Measurements from ENCODE around the gene CLN6. TPM values are rescaled to one million over a fixed set of nuclear protein-coding genes. Genes with fewer than 3 reads are reported as not detected.

Gene CLN6
- total RNA-seq, 1 donor from 2014 or later: 35.3 TPM

DNA sequence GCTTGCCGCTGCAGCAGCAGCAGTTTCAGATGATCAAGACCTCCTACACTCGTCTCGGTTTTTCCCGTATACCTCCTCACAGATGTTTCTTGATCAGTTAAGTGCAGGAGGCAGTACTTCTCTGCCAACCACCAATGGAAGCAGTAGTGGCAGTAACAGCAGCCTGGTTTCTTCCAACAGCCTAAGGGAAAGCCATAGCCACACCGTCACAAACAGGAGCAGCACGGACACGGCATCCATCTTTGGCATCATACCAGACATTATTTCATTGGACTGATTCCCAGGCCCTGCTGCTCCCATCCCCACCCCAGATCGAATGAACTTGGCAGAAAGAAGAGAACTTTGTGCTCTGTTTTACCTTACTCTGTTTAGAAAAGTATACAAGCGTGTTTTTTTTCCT lies 42.0 kb downstream of the CLN6 start:
- Mint-ChIP-seq H3K27me3 (ENCODE audit: low read depth) (no peaks in the 10 kb centered on the region), H3K27ac (peak overlapping the region; percentile 58)
- DNase-seq (ENCODE audit: low spot score in 2 of 2, unreplicated experiment in 2 of 2): no peak

DNA sequence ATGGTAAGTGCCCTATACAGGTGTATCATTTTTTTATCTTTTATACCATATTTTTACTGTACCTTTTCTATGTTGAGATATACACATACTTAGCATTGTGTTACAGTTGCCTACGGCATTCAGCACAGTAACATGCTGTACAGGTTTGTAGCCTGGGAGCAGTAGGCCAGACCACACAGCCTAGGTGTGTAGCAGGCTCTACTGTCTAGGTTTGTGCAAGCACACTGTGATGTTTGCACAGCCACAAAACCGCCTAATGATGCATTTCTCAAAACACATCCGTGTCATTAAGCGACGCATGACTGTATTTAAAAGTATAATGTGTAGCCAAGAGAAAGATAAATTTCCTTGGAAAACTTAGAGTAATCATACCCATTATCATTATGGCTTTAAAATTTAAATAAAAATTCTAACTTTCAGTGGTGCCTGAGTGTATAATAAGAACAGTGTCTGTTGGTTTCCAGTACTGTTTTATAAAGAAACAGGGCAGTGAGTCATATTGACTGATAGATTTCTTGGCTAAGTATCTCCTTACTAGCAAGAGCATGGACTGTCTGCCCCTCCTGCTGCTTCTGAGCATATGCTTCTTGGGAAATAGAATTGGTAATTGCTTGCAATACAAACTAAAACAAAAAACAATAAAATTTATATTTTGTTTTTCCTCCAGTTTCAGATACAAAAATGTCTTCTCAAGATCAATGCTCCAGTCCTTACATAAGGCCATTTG lies 42.7 kb downstream of the CLN6 start:
- H3K27me3 Mint-ChIP-seq (ENCODE audit: low read depth): no peaks in the 10 kb centered on the region
- no peaks in the 10 kb centered on the region for H3K9me3 Mint-ChIP-seq
- no peak overlapping the region for H3K4me3 Mint-ChIP-seq
- no peak for DNase-seq (ENCODE audit: low spot score in 2 of 2, unreplicated experiment in 2 of 2)
- peaks cover 41% of the 10 kb centered on the region for H3K36me3 Mint-ChIP-seq
- H3K4me1 Mint-ChIP-seq: peaks cover 30% of the 10 kb centered on the region
- no peak overlapping the region for H3K27ac Mint-ChIP-seq
- TF ChIP-seq, protein P1, sequence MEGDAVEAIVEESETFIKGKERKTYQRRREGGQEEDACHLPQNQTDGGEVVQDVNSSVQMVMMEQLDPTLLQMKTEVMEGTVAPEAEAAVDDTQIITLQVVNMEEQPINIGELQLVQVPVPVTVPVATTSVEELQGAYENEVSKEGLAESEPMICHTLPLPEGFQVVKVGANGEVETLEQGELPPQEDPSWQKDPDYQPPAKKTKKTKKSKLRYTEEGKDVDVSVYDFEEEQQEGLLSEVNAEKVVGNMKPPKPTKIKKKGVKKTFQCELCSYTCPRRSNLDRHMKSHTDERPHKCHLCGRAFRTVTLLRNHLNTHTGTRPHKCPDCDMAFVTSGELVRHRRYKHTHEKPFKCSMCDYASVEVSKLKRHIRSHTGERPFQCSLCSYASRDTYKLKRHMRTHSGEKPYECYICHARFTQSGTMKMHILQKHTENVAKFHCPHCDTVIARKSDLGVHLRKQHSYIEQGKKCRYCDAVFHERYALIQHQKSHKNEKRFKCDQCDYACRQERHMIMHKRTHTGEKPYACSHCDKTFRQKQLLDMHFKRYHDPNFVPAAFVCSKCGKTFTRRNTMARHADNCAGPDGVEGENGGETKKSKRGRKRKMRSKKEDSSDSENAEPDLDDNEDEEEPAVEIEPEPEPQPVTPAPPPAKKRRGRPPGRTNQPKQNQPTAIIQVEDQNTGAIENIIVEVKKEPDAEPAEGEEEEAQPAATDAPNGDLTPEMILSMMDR (IDR thresholded peaks at IDR 0.05; ENCODE audit: unreplicated experiment): no peak

More for the DNA sequence above, 42.0 kb downstream of the CLN6 start:
- Mint-ChIP-seq H3K9me3 (no peaks in the 10 kb centered on the region), H3K4me3 (no peak overlapping the region), H3K36me3 (peaks cover 44% of the 10 kb centered on the region), H3K4me1 (peaks cover 33% of the 10 kb centered on the region)
- TF ChIP-seq, protein P1 (IDR thresholded peaks at IDR 0.05; ENCODE audit: unreplicated experiment): no peak

DNA sequence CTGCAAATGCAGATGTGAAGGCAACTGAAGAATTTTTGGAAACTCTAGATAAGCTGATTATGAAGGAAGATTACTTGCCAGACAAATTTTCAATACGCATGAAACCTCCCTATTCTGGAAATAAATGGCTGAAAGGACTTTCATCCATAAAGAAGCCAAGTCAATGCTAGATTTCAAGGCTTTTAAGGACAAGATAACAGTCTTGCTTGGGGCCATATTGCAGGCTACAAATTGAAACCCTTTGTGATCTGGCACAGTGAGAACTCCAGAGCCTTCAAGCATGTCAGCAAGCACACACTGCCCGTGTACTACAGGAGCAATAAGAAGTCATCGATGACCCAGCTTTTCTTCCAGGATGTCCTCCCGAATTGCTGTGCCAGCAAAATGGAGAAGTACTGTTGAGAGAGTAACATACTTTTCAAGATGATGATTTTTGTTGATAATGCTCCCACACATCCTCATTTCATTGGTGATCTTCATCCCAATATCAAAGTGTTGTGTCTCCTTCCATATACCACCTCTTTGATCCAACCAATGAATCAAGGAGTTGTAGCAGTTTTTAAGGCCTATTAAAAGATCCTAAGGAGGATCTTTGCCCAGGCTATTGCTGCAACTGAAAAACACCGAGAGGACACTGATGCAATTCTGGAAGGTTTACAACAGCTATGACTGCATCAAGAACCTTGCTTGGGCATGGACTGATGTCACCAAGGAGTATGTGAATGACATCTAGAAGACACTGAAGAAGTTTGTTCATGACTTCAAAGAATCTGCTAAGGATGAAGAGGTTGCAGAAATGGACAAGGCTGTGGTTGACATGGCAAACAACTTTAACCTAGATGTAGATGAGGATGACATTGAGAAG lies 44.7 kb downstream of the CLN6 start:
- Mint-ChIP-seq H3K36me3 (peaks cover 50% of the 10 kb centered on the region), H3K4me1 (peaks cover 22% of the 10 kb centered on the region), H3K9me3 (no peaks in the 10 kb centered on the region), H3K27ac (peak overlapping the region; percentile 22), H3K4me3 (no peak overlapping the region), H3K27me3 (ENCODE audit: low read depth) (no peaks in the 10 kb centered on the region)
- TF ChIP-seq, protein P1 (IDR thresholded peaks at IDR 0.05; ENCODE audit: unreplicated experiment): no peak
- DNase-seq (ENCODE audit: low spot score in 2 of 2, unreplicated experiment in 2 of 2): no peak

DNA sequence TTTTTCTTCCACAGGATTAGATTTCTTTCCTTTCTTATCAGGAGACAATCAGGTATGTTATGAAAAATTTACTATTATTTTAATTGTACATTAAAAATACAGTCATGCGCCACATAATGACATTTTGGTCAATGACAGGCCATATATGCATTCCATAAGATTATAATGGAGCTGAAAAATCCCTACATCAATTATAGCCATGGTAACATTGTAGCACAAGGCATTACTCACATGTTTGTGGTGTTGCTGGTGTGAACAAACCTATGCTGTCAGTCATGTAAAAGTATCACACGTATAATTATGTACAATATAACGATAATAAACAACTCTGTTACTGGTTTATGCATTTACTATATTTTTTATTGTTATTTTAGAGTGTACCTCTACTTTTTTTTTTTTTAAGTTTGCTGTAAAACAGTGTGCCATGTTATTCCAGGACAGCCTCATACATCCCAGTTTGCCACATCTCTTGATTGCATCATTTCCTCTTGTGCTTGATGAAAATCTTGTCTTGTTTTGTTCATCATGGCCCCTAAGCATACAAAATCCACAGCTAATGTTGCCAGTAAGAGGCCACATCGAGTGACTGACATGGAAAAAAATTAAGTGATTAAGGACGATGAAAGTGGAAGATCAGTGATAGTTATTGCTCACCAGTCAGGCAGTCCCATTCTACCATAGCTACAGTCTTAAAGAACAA lies 45.8 kb downstream of the CLN6 start:
- TF ChIP-seq, protein P1 (IDR thresholded peaks at IDR 0.05; ENCODE audit: unreplicated experiment): no peak
- H3K27me3 Mint-ChIP-seq (ENCODE audit: low read depth): no peaks in the 10 kb centered on the region
- H3K36me3 Mint-ChIP-seq: peaks cover 42% of the 10 kb centered on the region
- DNase-seq (ENCODE audit: low spot score in 2 of 2, unreplicated experiment in 2 of 2): no peak
- H3K4me3 Mint-ChIP-seq: no peak overlapping the region
- H3K9me3 Mint-ChIP-seq: no peaks in the 10 kb centered on the region
- H3K27ac Mint-ChIP-seq: peak overlapping the region; percentile 43
- H3K4me1 Mint-ChIP-seq: peaks cover 22% of the 10 kb centered on the region

DNA sequence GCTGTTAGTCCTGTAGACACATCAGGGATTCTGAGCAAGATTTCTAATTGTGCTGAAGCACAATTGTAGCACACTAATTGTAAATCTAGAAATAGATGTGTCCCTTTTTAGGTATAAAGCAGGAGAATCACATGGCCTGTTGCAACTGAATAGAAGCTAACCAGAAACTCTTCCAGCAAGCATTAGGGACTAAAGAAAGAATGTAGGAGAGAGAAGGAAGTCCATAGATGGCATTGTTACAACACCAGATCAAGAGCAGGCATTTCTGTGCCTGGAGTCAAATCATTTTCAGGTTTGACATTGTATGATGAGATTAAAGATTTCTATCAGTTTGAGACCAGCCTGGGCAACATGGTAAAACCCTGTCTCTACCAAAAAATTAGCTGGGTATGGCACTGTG lies 51.8 kb downstream of the CLN6 start:
- H3K36me3 Mint-ChIP-seq: peaks cover 31% of the 10 kb centered on the region
- no peak overlapping the region for H3K4me3 Mint-ChIP-seq

More for the DNA sequence above, 51.8 kb downstream of the CLN6 start:
- Mint-ChIP-seq H3K4me1 (peaks cover 2% of the 10 kb centered on the region), H3K27ac (peak overlapping the region; percentile 22), H3K27me3 (ENCODE audit: low read depth) (no peaks in the 10 kb centered on the region), H3K9me3 (no peaks in the 10 kb centered on the region)
- DNase-seq (ENCODE audit: low spot score in 2 of 2, unreplicated experiment in 2 of 2): no peak
- TF ChIP-seq, protein P1 (IDR thresholded peaks at IDR 0.05; ENCODE audit: unreplicated experiment): no peak

All from mesothelial cell of epicardium (in vitro differentiated cells).